BJ (cell line): ENCODE data around the gene EXOC3. TPM values are rescaled to one million over a fixed set of nuclear protein-coding genes. Genes with fewer than 3 reads are reported as not detected.
"Not testable (repeated sequence)": the region's sequence is repeated elsewhere in the genome, so short reads cannot be mapped to it uniquely, and the experiment has no call there.

Source experiments
- CTCF ChIA-PET: fragments of 350-600 bp; formaldehyde crosslinking; extraction: SDS; loops from one replicate; lab custom pipeline; 2021; ENCODE audit warnings: antibody characterized with exemption, inconsistent platforms; lab: Yijun Ruan, JAX
- POLR2A ChIA-PET: fragments of 300-600 bp; sonication (Branson Sonifier 250); formaldehyde crosslinking; extraction: SDS; loops from one replicate; lab custom pipeline; 2021; ENCODE audit warnings: antibody characterized with exemption; lab: Charles Lee
- DNase-seq: peaks from one replicate; pipeline ENCODE4 v3.0.0-alpha.2; 2011; ENCODE audit warnings: low read depth
- H3K27me3 ChIP-seq: 2 replicates; pipeline ENCODE4 v1.6.0; 2011; ENCODE audit warnings: low read length; ENCODE audit not compliant: control insufficient read depth, insufficient read depth
- H3K36me3 ChIP-seq: 2 replicates; pipeline ENCODE4 v1.5.1; 2011; ENCODE audit warnings: low read length; ENCODE audit not compliant: control insufficient read depth, insufficient read depth
- H3K4me3 ChIP-seq: 2 replicates; pipeline ENCODE4 v1.5.1; 2011; ENCODE audit warnings: low read depth, mild to moderate bottlenecking, control low read depth, low read length
- CTCF ChIP-seq: IDR thresholded peaks from 2 replicates; pipeline ENCODE4 v1.5.1; 2011; ENCODE audit warnings: low read depth, mild to moderate bottlenecking, control low read depth, inconsistent platforms, low read length, moderate library complexity; ENCODE audit not compliant: insufficient read depth
- polyA plus RNA-seq: library from polyadenylated mRNA; depleted of rRNA; stranded (reverse); fragments of >200 nt; gene quantifications from 2 replicates; pipeline ENCODE4 v1.2.3, GENCODE V29; 2011

EXOC3 gene
- polyA plus RNA-seq, 1 experiment = 32.1 TPM

GRCh38 chr5:400282-401145 is 42.5 kb upstream of the EXOC3 start:
- H3K27me3 ChIP-seq = no peaks in the 10 kb centered on the region
- H3K36me3 ChIP-seq = peaks cover 7% of the 10 kb centered on the region
- 0 out of 2 replicates have a peak overlapping the region, but pooled peaks have one; percentile 22 for H3K4me3 ChIP-seq
- ChIA-PET CTCF (interaction anchor here (1.5 to 1.9 kb wide), 2 partner anchors 12 to 31 kb away, joined by 3 to 9 read pairs; no protein-coding TSS in a partner anchor), POLR2A (no interaction called here)
- peak; percentile 99 for DNase-seq
- no peak for TF ChIP-seq CTCF

GRCh38 chr5:401146-402034 is 41.6 kb upstream of the EXOC3 start:
- POLR2A ChIA-PET = no interaction called here
- CTCF ChIA-PET = interaction anchor here (1.0 to 2.7 kb wide), 3 partner anchors 13 to 30 kb away, joined by 3 to 9 read pairs (median 9); no protein-coding TSS in a partner anchor
- Histone ChIP-seq H3K36me3 (peaks cover 5% of the 10 kb centered on the region), H3K4me3 (no peak overlapping the region), H3K27me3 (no peaks in the 10 kb centered on the region)
- no peak for DNase-seq
- no peak for TF ChIP-seq CTCF

GRCh38 chr5:402219-402614 is 40.8 kb upstream of the EXOC3 start:
- H3K27me3 ChIP-seq, POLR2A ChIA-PET, H3K36me3 ChIP-seq, H3K4me3 ChIP-seq, DNase-seq: not testable (repeated sequence)
- CTCF ChIA-PET = interaction anchor here (1.0 to 2.7 kb wide), 3 partner anchors 12 to 30 kb away, joined by 3 to 9 read pairs (median 9); no protein-coding TSS in a partner anchor

- Histone ChIP-seq H3K4me3 (no peak overlapping the region), H3K27me3 (no peaks in the 10 kb centered on the region), H3K36me3 (peaks cover 5% of the 10 kb centered on the region)
- DNase-seq = no peak
- ChIA-PET POLR2A (no interaction called here), CTCF (interaction anchor here (1.0 to 2.7 kb wide), 3 partner anchors 11 to 29 kb away, joined by 3 to 9 read pairs (median 9); no protein-coding TSS in a partner anchor)
- no peak for TF ChIP-seq CTCF
These were observed 40.2 kb upstream of the EXOC3 start for GRCh38 chr5:402615-403359.

- CTCF ChIA-PET = interaction anchor here (1.7 to 2.7 kb wide), 3 partner anchors 10 to 32 kb away, joined by 3 to 9 read pairs (median 6); no protein-coding TSS in a partner anchor
- POLR2A ChIA-PET = no interaction called here
- peaks cover 1% of the 10 kb centered on the region for H3K36me3 ChIP-seq
- no peak for TF ChIP-seq CTCF
- no peak for DNase-seq
- no peak overlapping the region for H3K4me3 ChIP-seq
- no peaks in the 10 kb centered on the region for H3K27me3 ChIP-seq
These were observed 39.0 kb upstream of the EXOC3 start for GRCh38 chr5:403995-404394.
